ENCODE data around the gene RGS7.
A peak's percentile ranks its signal among the peaks of the same experiment; 100 is the strongest.

RGS7 gene

DNA sequence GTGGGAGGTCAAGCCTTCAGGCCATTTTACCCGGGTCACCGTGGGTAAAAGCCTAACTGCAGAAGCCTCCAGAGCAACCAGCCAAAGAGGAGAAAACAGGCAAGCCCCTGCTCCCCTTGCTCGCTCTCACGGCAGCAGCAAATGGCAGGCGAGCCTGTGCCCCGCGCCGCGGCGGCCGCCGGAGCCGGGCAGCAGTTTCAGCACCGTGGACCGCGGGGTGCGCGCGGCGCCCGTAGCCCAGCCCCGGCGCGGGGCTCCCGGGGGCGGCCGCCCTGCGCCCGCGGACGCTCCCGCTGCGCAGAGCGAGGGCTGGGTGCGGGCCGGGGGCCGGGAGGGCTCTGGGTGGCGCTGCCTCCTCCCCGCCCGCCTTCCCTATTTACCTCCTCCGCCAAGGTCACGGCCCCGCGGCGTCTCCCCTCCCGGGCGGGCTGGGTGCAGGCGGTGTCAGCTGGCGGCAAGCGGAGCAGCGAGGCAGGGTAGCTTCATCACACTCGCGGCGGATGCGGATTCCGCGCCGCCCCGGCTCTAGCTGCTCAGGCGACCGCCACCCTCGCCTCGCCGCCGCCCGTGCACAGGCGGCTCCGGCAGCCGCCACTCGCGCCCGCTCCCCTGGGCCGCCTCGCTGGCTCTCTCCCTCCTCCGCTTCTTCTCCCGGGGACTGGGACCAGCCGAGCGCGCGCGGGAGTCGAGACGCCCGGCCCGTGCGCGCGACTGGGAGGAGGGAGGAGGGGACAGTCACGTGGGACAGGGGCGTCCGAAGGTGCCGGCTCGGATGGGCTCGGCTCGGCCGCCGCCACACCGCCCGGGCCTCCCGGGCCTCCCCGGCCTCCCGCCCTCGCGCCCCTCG, at the start of gene RGS7:
TSS of gene RGS7 (minus strand) at position 687 of the 847 bp plus-strand sequence.
- Histone ChIP-seq H3K27me3 (ENCODE audit: control insufficient read depth in 1 of 2, insufficient read depth in 2 of 2, low read length in 2 of 2) (peaks cover 8 to 10% of the 10 kb centered on the region in 2 donors), H3K4me3 (ENCODE audit: low read length in 2 of 2) (peak within 1 kb of the TSS; percentile 26 to 59), H3K36me3 (ENCODE audit: control insufficient read depth in 2 of 2, insufficient read depth in 2 of 2, low read length in 2 of 2) (no peaks in the 10 kb centered on the region), H3K4me1 (ENCODE audit: control insufficient read depth, insufficient read depth, low read length) (no peaks in the 10 kb centered on the region), H3K9ac (ENCODE audit: low read length in 2 of 2) (no peak within 1 kb of the TSS), H3K9me3 (ENCODE audit: control insufficient read depth in 2 of 2, low read length in 2 of 2) (no peaks in the 10 kb centered on the region), H3K27ac (ENCODE audit: low read length) (no peak within 1 kb of the TSS)

GRCh38 chr1:241406421-241406820, 49.4 kb upstream of the RGS7 start:
- no peaks in the 10 kb centered on the region for H3K36me3 ChIP-seq (ENCODE audit: control insufficient read depth in 2 of 2, insufficient read depth in 2 of 2, low read length in 2 of 2)
- H3K27me3 ChIP-seq (ENCODE audit: control insufficient read depth in 1 of 2, insufficient read depth in 2 of 2, low read length in 2 of 2) = no peaks in the 10 kb centered on the region
- no peak overlapping the region for H3K9ac ChIP-seq (ENCODE audit: low read length in 2 of 2)
- H3K4me1 ChIP-seq (ENCODE audit: control insufficient read depth, insufficient read depth, low read length) = no peaks in the 10 kb centered on the region
- no peak overlapping the region for H3K4me3 ChIP-seq (ENCODE audit: low read length in 2 of 2)
- H3K27ac ChIP-seq (ENCODE audit: low read length) = no peak overlapping the region
- no peaks in the 10 kb centered on the region for H3K9me3 ChIP-seq (ENCODE audit: control insufficient read depth in 2 of 2, low read length in 2 of 2)

GRCh38 chr1:241401156-241401555, 44.2 kb upstream of the RGS7 start:
- Histone ChIP-seq H3K4me3 (ENCODE audit: low read length in 2 of 2) (no peak overlapping the region), H3K9me3 (ENCODE audit: control insufficient read depth in 2 of 2, low read length in 2 of 2) (no peaks in the 10 kb centered on the region), H3K27ac (ENCODE audit: low read length) (no peak overlapping the region), H3K4me1 (ENCODE audit: control insufficient read depth, insufficient read depth, low read length) (no peaks in the 10 kb centered on the region), H3K9ac (ENCODE audit: low read length in 2 of 2) (no peak overlapping the region), H3K36me3 (ENCODE audit: control insufficient read depth in 2 of 2, insufficient read depth in 2 of 2, low read length in 2 of 2) (no peaks in the 10 kb centered on the region), H3K27me3 (ENCODE audit: control insufficient read depth in 1 of 2, insufficient read depth in 2 of 2, low read length in 2 of 2) (no peaks in the 10 kb centered on the region)

GRCh38 chr1:241396747-241397681, 40.0 kb upstream of the RGS7 start:
- H3K9me3 ChIP-seq (ENCODE audit: control insufficient read depth in 2 of 2, low read length in 2 of 2) = no peaks in the 10 kb centered on the region

DNA sequence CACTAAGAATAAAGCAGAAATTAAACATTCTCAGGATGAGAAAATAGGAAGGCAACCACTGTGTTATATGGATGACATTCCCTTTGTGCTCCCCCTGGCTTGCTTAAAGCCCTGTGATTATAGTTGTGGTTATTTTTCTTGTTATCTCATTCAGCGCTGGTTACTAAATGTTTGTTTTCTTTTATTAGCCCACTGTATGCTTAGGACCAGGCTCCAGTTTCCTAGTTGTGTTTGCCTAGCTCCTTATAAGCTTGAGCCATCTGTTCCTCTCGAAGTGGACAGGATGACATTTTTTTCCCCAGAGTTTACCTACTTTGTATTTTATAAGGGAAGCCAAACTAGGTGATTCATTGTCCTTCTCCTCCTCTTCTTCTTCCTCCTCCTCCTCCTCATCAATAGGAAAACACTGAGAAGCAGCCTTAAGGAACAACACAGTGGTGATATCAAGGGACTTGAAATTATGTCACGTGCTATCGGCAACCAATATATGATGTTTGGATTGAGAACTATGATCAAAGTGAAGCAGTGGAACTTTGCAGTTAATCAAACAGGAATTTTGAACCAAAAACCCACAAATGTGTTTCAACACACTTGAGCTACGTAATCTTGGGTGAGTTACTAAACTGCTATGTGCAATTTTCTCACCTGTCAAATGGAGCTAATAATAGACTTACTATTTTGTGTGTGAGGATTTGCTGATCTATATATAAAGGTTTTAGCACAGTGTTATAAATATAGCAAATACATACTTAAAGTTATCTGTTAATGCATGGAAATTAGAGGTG, 35.1 kb upstream of the RGS7 start:
- Histone ChIP-seq H3K36me3 (ENCODE audit: control insufficient read depth in 2 of 2, insufficient read depth in 2 of 2, low read length in 2 of 2) (no peaks in the 10 kb centered on the region), H3K9ac (ENCODE audit: low read length in 2 of 2) (no peak overlapping the region), H3K9me3 (ENCODE audit: control insufficient read depth in 2 of 2, low read length in 2 of 2) (peaks cover 0 to 2% of the 10 kb centered on the region in 2 donors), H3K27me3 (ENCODE audit: control insufficient read depth in 1 of 2, insufficient read depth in 2 of 2, low read length in 2 of 2) (no peaks in the 10 kb centered on the region), H3K4me1 (ENCODE audit: control insufficient read depth, insufficient read depth, low read length) (no peaks in the 10 kb centered on the region), H3K27ac (ENCODE audit: low read length) (no peak overlapping the region), H3K4me3 (ENCODE audit: low read length in 2 of 2) (no peak overlapping the region)

More at GRCh38 chr1:241396747-241397681, 40.0 kb upstream of the RGS7 start:
- Histone ChIP-seq H3K9ac (ENCODE audit: low read length in 2 of 2) (no peak overlapping the region), H3K27ac (ENCODE audit: low read length) (no peak overlapping the region), H3K4me1 (ENCODE audit: control insufficient read depth, insufficient read depth, low read length) (no peaks in the 10 kb centered on the region), H3K4me3 (ENCODE audit: low read length in 2 of 2) (no peak overlapping the region), H3K36me3 (ENCODE audit: control insufficient read depth in 2 of 2, insufficient read depth in 2 of 2, low read length in 2 of 2) (no peaks in the 10 kb centered on the region), H3K27me3 (ENCODE audit: control insufficient read depth in 1 of 2, insufficient read depth in 2 of 2, low read length in 2 of 2) (no peaks in the 10 kb centered on the region)

DNA sequence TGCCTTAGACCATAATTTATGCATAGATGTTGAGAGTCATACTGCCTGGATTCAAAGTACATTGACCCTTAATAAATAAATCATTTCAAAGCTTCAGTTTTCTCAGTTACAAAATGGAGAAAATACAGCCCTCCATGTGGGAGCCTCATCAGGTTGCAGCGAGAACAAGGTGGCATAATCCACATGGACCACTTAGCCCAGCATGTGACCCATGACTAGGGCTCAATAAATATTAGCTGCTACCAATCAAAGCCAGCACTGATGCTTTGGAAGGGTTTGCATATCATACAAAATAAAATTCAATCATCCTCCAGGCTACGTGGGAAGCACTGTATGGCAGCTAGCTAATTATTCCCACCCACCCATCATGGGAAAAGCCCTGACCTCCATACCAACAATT, 33.5 kb upstream of the RGS7 start:
- Histone ChIP-seq H3K27me3 (ENCODE audit: control insufficient read depth in 1 of 2, insufficient read depth in 2 of 2, low read length in 2 of 2) (no peaks in the 10 kb centered on the region), H3K4me1 (ENCODE audit: control insufficient read depth, insufficient read depth, low read length) (no peaks in the 10 kb centered on the region), H3K4me3 (ENCODE audit: low read length in 2 of 2) (no peak overlapping the region), H3K27ac (ENCODE audit: low read length) (no peak overlapping the region), H3K9ac (ENCODE audit: low read length in 2 of 2) (no peak overlapping the region), H3K36me3 (ENCODE audit: control insufficient read depth in 2 of 2, insufficient read depth in 2 of 2, low read length in 2 of 2) (no peaks in the 10 kb centered on the region), H3K9me3 (ENCODE audit: control insufficient read depth in 2 of 2, low read length in 2 of 2) (peaks cover 0 to 2% of the 10 kb centered on the region in 2 donors)

- no peaks in the 10 kb centered on the region for H3K36me3 ChIP-seq (ENCODE audit: control insufficient read depth in 2 of 2, insufficient read depth in 2 of 2, low read length in 2 of 2)
- H3K4me3 ChIP-seq (ENCODE audit: low read length in 2 of 2) = no peak overlapping the region
- no peak overlapping the region for H3K9ac ChIP-seq (ENCODE audit: low read length in 2 of 2)
- no peaks in the 10 kb centered on the region for H3K4me1 ChIP-seq (ENCODE audit: control insufficient read depth, insufficient read depth, low read length)
- no peak overlapping the region for H3K27ac ChIP-seq (ENCODE audit: low read length)
- H3K27me3 ChIP-seq (ENCODE audit: control insufficient read depth in 1 of 2, insufficient read depth in 2 of 2, low read length in 2 of 2) = no peaks in the 10 kb centered on the region
- peaks cover 0 to 2% of the 10 kb centered on the region in 2 donors for H3K9me3 ChIP-seq (ENCODE audit: control insufficient read depth in 2 of 2, low read length in 2 of 2)
These were observed 32.4 kb upstream of the RGS7 start for GRCh38 chr1:241389400-241389799.

DNA sequence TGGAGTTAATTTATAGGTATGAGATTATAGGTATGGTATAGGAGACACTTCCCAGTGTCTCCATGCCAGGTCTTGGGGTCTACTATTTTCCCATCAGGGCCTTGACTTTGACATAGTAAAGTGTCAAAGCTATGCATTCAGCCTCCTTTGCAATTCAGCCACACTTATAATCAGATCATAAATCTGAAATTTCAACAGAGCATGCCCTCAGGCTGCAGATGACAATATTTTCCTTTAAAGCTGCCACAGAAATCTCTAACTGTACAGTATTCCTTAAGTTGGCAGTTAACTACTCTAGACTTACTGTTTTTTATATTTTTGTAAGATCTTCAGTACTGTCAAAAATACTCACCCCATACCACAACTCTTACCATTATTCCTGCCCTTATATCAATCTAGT, 30.2 kb upstream of the RGS7 start:
- no peaks in the 10 kb centered on the region for H3K27me3 ChIP-seq (ENCODE audit: control insufficient read depth in 1 of 2, insufficient read depth in 2 of 2, low read length in 2 of 2)
- no peak overlapping the region for H3K9ac ChIP-seq (ENCODE audit: low read length in 2 of 2)

DNA sequence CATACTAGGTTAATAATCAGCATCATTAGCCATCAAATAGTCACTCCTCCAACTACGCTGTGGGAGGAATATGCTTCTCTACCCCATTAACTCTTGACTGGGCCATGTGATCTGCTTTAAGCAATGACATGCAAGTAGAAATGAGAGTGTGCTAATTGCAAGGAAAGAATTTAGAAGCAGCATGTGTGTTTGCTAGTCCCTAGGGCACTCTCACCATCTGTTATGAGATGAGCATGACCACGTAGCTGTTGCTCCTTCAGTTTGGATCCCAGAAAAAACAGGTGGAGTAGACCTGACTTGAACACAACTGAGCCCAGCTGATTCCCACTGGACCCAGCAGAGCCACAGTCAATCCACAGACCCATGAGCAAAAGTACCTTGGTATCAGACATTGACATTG, 19.7 kb upstream of the RGS7 start:
- Histone ChIP-seq H3K27me3 (ENCODE audit: control insufficient read depth in 1 of 2, insufficient read depth in 2 of 2, low read length in 2 of 2) (no peaks in the 10 kb centered on the region), H3K9me3 (ENCODE audit: control insufficient read depth in 2 of 2, low read length in 2 of 2) (no peaks in the 10 kb centered on the region), H3K27ac (ENCODE audit: low read length) (no peak overlapping the region), H3K4me3 (ENCODE audit: low read length in 2 of 2) (no peak overlapping the region), H3K4me1 (ENCODE audit: control insufficient read depth, insufficient read depth, low read length) (no peaks in the 10 kb centered on the region), H3K9ac (ENCODE audit: low read length in 2 of 2) (no peak overlapping the region), H3K36me3 (ENCODE audit: control insufficient read depth in 2 of 2, insufficient read depth in 2 of 2, low read length in 2 of 2) (no peaks in the 10 kb centered on the region)

More for the DNA sequence above, 30.2 kb upstream of the RGS7 start:
- no peaks in the 10 kb centered on the region for H3K36me3 ChIP-seq (ENCODE audit: control insufficient read depth in 2 of 2, insufficient read depth in 2 of 2, low read length in 2 of 2)
- H3K4me3 ChIP-seq (ENCODE audit: low read length in 2 of 2) = no peak overlapping the region
- H3K4me1 ChIP-seq (ENCODE audit: control insufficient read depth, insufficient read depth, low read length) = no peaks in the 10 kb centered on the region
- H3K27ac ChIP-seq (ENCODE audit: low read length) = no peak overlapping the region
- H3K9me3 ChIP-seq (ENCODE audit: control insufficient read depth in 2 of 2, low read length in 2 of 2) = peaks cover 0 to 2% of the 10 kb centered on the region in 2 donors

- Histone ChIP-seq H3K27ac (ENCODE audit: low read length) (no peak overlapping the region), H3K4me3 (ENCODE audit: low read length in 2 of 2) (no peak overlapping the region), H3K9me3 (ENCODE audit: control insufficient read depth in 2 of 2, low read length in 2 of 2) (no peaks in the 10 kb centered on the region), H3K27me3 (ENCODE audit: control insufficient read depth in 1 of 2, insufficient read depth in 2 of 2, low read length in 2 of 2) (no peaks in the 10 kb centered on the region), H3K9ac (ENCODE audit: low read length in 2 of 2) (no peak overlapping the region), H3K4me1 (ENCODE audit: control insufficient read depth, insufficient read depth, low read length) (no peaks in the 10 kb centered on the region), H3K36me3 (ENCODE audit: control insufficient read depth in 2 of 2, insufficient read depth in 2 of 2, low read length in 2 of 2) (no peaks in the 10 kb centered on the region)
These were observed 18.9 kb upstream of the RGS7 start for GRCh38 chr1:241375886-241376285.

All from stomach smooth muscle (tissue), 2 donors.